Mammary epithelial cell (primary cell): ENCODE results near the gene RRAS.

Experiments
- EZH2 ChIP-seq: IDR thresholded peaks from 2 replicates; pipeline ENCODE4 v1.6.1; 2012; ENCODE audit warnings: low read length, inconsistent platforms, borderline replicate concordance
- TF ChIP-seq, protein P1 (sequence below), 2 donors: IDR thresholded peaks in 1 of 2; conservative IDR thresholded peaks in 1 of 2; 2 replicates each; pipeline ENCODE4 v1.5.1; 2011 to 2012; ENCODE audit warnings: inconsistent platforms in 2 of 2, low read length in 2 of 2, mild to moderate bottlenecking in 2 of 2, control low read depth in 1 of 2, low read depth in 1 of 2; ENCODE audit not compliant: insufficient read depth in 1 of 2; ENCODE audit errors: extremely low read depth in 1 of 2

GRCh38 chr19:49652551-49653465, 12.9 kb upstream of the RRAS start:
- TF ChIP-seq, protein P1, sequence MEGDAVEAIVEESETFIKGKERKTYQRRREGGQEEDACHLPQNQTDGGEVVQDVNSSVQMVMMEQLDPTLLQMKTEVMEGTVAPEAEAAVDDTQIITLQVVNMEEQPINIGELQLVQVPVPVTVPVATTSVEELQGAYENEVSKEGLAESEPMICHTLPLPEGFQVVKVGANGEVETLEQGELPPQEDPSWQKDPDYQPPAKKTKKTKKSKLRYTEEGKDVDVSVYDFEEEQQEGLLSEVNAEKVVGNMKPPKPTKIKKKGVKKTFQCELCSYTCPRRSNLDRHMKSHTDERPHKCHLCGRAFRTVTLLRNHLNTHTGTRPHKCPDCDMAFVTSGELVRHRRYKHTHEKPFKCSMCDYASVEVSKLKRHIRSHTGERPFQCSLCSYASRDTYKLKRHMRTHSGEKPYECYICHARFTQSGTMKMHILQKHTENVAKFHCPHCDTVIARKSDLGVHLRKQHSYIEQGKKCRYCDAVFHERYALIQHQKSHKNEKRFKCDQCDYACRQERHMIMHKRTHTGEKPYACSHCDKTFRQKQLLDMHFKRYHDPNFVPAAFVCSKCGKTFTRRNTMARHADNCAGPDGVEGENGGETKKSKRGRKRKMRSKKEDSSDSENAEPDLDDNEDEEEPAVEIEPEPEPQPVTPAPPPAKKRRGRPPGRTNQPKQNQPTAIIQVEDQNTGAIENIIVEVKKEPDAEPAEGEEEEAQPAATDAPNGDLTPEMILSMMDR (conservative IDR thresholded peaks at IDR 0.05 in 1 of 2, IDR thresholded peaks at IDR 0.05 in 1 of 2; ENCODE audit: extremely low read depth in 1 of 2, insufficient read depth in 1 of 2, low read depth in 1 of 2, low read length in 2 of 2) = no peak
- no peak for TF ChIP-seq EZH2
